ENCODE results near the gene TTC39C. TPM values are rescaled to one million over a fixed set of nuclear protein-coding genes. Genes with fewer than 3 reads are reported as not detected.

TTC39C gene
- total and polyA plus RNA-seq, 2 donors (not counting 3 experiments of a cell fraction or from before 2014, with no cell fraction given): 0.61 to 6.2 TPM

DNA sequence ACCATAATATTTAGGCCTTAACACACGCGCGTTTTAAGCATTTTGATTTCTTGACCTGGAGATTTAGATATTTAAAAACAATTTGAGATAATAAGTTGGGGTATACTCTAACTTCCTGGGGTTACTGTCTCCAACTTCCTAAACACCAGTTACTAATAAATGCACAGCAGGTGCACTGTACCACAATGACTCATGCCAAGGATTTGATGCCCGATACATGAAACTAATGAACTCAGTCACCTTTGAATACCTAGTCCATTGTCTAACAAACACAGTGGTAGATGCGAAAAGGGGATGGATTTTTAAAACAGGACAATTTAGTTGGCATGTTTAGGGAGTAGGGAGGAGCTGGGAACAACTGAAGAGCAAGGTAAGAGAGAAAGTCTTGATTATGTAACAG, 145.5 kb downstream of the TTC39C start:
- CTCF ChIA-PET: interaction anchor here (1.7 kb wide), 1 partner anchor 17 kb away, joined by 7 read pairs; no protein-coding TSS in a partner anchor
- no peak overlapping the region for H3K9ac ChIP-seq (replicated peaks; ENCODE audit: extremely low read depth, insufficient read depth, low read length)
- intact Hi-C loops (cut with micrococcal nuclease): no loop called here

GRCh38 chr18:24161304-24161703, 146.8 kb downstream of the TTC39C start:
- Histone ChIP-seq H3K9me1 (replicated peaks; ENCODE audit: control insufficient read depth, extremely low read depth, insufficient read depth, low read length) (no peaks in the 10 kb centered on the region), H2AFZ (ENCODE audit: low read depth, low read length) (no peak overlapping the region), H3K4me1 (ENCODE audit: control insufficient read depth, extremely low read depth, insufficient read depth, low read length) (no peaks in the 10 kb centered on the region), H3K4me2 (ENCODE audit: insufficient read depth, low read length) (no peak overlapping the region), H3K9ac (replicated peaks; ENCODE audit: extremely low read depth, insufficient read depth, low read length) (no peak overlapping the region), H3K9me3 (replicated peaks; ENCODE audit: control insufficient read depth, insufficient read depth, low read length) (no peaks in the 10 kb centered on the region), H3K79me2 (ENCODE audit: control insufficient read depth, insufficient read depth, low read length) (no peaks in the 10 kb centered on the region), H3K27me3 (ENCODE audit: control insufficient read depth in 2 of 2, insufficient read depth in 2 of 2, low read length in 2 of 2) (no peaks in the 10 kb centered on the region), H4K20me1 (replicated peaks; ENCODE audit: control insufficient read depth, extremely low read depth, insufficient read depth, low read length) (no peaks in the 10 kb centered on the region), H3K27ac (ENCODE audit: insufficient read depth, low read depth, low read length) (no peak overlapping the region), H3K4me3 (replicated peaks in 1 of 3; ENCODE audit: insufficient read depth in 1 of 3, low read depth in 1 of 3, low read length in 3 of 3) (no peak overlapping the region), H3K36me3 (ENCODE audit: control insufficient read depth in 2 of 2, extremely low read depth in 1 of 2, insufficient read depth in 2 of 2, low read length in 2 of 2) (no peaks in the 10 kb centered on the region)
- FAIRE-seq: no peak
- intact Hi-C loops (cut with micrococcal nuclease): no loop called here
- no peak for DNase-seq (ENCODE audit: low read depth, low spot score)
- CTCF ChIA-PET: interaction anchor here (1.7 kb wide), 1 partner anchor 15 kb away, joined by 7 read pairs; no protein-coding TSS in a partner anchor
- TF ChIP-seq MAX (IDR thresholded peaks at IDR 0.05; ENCODE audit: insufficient read depth, insufficient read length) (no peak), POLR2AphosphoS5 (IDR thresholded peaks at IDR 0.05; ENCODE audit: insufficient read depth, low read depth, low read length) (no peak), FOS (IDR thresholded peaks at IDR 0.05; ENCODE audit: borderline replicate concordance, insufficient read depth, low read length) (no peak), GATA2 (IDR thresholded peaks at IDR 0.05; ENCODE audit: insufficient read depth, insufficient read length, low read depth, low read length) (no peak), MYC (IDR thresholded peaks at IDR 0.05; ENCODE audit: low read depth, low read length) (no peak), POLR2A (IDR thresholded peaks at IDR 0.05; ENCODE audit: low read depth, low read length) (no peak), EZH2 (IDR thresholded peaks at IDR 0.05; ENCODE audit: borderline replicate concordance, low read depth, low read length, severe bottlenecking) (no peak), JUN (IDR thresholded peaks at IDR 0.05; ENCODE audit: borderline replicate concordance, insufficient read depth, insufficient read length, low read depth) (no peak)
- TF ChIP-seq, protein P1, sequence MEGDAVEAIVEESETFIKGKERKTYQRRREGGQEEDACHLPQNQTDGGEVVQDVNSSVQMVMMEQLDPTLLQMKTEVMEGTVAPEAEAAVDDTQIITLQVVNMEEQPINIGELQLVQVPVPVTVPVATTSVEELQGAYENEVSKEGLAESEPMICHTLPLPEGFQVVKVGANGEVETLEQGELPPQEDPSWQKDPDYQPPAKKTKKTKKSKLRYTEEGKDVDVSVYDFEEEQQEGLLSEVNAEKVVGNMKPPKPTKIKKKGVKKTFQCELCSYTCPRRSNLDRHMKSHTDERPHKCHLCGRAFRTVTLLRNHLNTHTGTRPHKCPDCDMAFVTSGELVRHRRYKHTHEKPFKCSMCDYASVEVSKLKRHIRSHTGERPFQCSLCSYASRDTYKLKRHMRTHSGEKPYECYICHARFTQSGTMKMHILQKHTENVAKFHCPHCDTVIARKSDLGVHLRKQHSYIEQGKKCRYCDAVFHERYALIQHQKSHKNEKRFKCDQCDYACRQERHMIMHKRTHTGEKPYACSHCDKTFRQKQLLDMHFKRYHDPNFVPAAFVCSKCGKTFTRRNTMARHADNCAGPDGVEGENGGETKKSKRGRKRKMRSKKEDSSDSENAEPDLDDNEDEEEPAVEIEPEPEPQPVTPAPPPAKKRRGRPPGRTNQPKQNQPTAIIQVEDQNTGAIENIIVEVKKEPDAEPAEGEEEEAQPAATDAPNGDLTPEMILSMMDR (IDR thresholded peaks at IDR 0.05; ENCODE audit: extremely low read depth in 1 of 2, insufficient read depth in 1 of 2, low read depth in 1 of 2, low read length in 2 of 2): no peak
- dilution Hi-C loops (cut with MboI; ENCODE audit: extremely low pct_ligation_motif_present, low sequenced_read_pairs): no loop called here
- no TSS peak for BruUV-seq (replicated peaks)
- POLR2A ChIA-PET: interaction anchor here (1.1 kb wide), 1 partner anchor 23 kb away, joined by 4 read pairs; the partner anchor contains the start of gene CABYR

More for the DNA sequence above, 145.5 kb downstream of the TTC39C start:
- no peaks in the 10 kb centered on the region for H3K4me1 ChIP-seq (ENCODE audit: control insufficient read depth, extremely low read depth, insufficient read depth, low read length)
- no peak for DNase-seq (ENCODE audit: low read depth, low spot score)
- no peaks in the 10 kb centered on the region for H3K27me3 ChIP-seq (ENCODE audit: control insufficient read depth in 2 of 2, insufficient read depth in 2 of 2, low read length in 2 of 2)
- no peaks in the 10 kb centered on the region for H4K20me1 ChIP-seq (replicated peaks; ENCODE audit: control insufficient read depth, extremely low read depth, insufficient read depth, low read length)
- no peak overlapping the region for H3K27ac ChIP-seq (ENCODE audit: insufficient read depth, low read depth, low read length)
- dilution Hi-C loops (cut with MboI; ENCODE audit: extremely low pct_ligation_motif_present, low sequenced_read_pairs): no loop called here
- no peak overlapping the region for H2AFZ ChIP-seq (ENCODE audit: low read depth, low read length)
- POLR2A ChIA-PET: no interaction called here
- no peak for TF ChIP-seq POLR2AphosphoS5 (IDR thresholded peaks at IDR 0.05; ENCODE audit: insufficient read depth, low read depth, low read length)
- H3K79me2 ChIP-seq (ENCODE audit: control insufficient read depth, insufficient read depth, low read length): no peaks in the 10 kb centered on the region
- H3K9me1 ChIP-seq (replicated peaks; ENCODE audit: control insufficient read depth, extremely low read depth, insufficient read depth, low read length): no peaks in the 10 kb centered on the region
- H3K36me3 ChIP-seq (ENCODE audit: control insufficient read depth in 2 of 2, extremely low read depth in 1 of 2, insufficient read depth in 2 of 2, low read length in 2 of 2): no peaks in the 10 kb centered on the region
- no peaks in the 10 kb centered on the region for H3K9me3 ChIP-seq (replicated peaks; ENCODE audit: control insufficient read depth, insufficient read depth, low read length)
- H3K4me2 ChIP-seq (ENCODE audit: insufficient read depth, low read length): no peak overlapping the region
- no peak overlapping the region for H3K4me3 ChIP-seq (replicated peaks in 1 of 3; ENCODE audit: insufficient read depth in 1 of 3, low read depth in 1 of 3, low read length in 3 of 3)
- no peak for FAIRE-seq
- BruUV-seq (replicated peaks): no TSS peak
